ENCODE measurements around the gene TP53AIP1.

TP53AIP1 gene

GRCh38 chr11:128886406-128887124 lies 56.1 kb downstream of the TP53AIP1 start:
- in situ Hi-C loops (cut with HindIII; ENCODE audit: low pct_unique_long_range_greater_than_20kb, low sequenced_read_pairs), result no loop called here
- peak in 1 of 2 experiments; percentile 65 for DNase-seq (ENCODE audit: low read depth in 1 of 2, low spot score in 1 of 2)
- TF ChIP-seq JUND (IDR thresholded peaks at IDR 0.05; ENCODE audit: low read depth), result no peak
